Measurements from ENCODE around the gene ATP2A1. TPM values are rescaled to one million over a fixed set of nuclear protein-coding genes. Genes with fewer than 3 reads are reported as not detected.

The ATP2A1 gene
- total RNA-seq, 1 experiment from 2014 or later = 3.0 TPM

DNA sequence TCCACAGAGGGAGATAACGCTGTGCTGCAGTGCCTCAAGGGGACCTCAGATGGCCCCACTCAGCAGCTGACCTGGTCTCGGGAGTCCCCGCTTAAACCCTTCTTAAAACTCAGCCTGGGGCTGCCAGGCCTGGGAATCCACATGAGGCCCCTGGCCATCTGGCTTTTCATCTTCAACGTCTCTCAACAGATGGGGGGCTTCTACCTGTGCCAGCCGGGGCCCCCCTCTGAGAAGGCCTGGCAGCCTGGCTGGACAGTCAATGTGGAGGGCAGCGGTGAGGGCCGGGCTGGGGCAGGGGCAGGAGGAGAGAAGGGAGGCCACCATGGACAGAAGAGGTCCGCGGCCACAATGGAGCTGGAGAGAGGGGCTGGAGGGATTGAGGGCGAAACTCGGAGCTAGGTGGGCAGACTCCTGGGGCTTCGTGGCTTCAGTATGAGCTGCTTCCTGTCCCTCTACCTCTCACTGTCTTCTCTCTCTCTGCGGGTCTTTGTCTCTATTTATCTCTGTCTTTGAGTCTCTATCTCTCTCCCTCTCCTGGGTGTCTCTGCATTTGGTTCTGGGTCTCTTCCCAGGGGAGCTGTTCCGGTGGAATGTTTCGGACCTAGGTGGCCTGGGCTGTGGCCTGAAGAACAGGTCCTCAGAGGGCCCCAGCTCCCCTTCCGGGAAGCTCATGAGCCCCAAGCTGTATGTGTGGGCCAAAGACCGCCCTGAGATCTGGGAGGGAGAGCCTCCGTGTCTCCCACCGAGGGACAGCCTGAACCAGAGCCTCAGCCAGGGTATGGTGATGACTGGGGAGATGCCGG, 54.3 kb downstream of the ATP2A1 start:
- TF ChIP-seq EZH2 (IDR thresholded peaks at IDR 0.05; ENCODE audit: borderline replicate concordance, low read depth, low read length, poor library complexity, severe bottlenecking) = no peak
- TF ChIP-seq, protein P1, sequence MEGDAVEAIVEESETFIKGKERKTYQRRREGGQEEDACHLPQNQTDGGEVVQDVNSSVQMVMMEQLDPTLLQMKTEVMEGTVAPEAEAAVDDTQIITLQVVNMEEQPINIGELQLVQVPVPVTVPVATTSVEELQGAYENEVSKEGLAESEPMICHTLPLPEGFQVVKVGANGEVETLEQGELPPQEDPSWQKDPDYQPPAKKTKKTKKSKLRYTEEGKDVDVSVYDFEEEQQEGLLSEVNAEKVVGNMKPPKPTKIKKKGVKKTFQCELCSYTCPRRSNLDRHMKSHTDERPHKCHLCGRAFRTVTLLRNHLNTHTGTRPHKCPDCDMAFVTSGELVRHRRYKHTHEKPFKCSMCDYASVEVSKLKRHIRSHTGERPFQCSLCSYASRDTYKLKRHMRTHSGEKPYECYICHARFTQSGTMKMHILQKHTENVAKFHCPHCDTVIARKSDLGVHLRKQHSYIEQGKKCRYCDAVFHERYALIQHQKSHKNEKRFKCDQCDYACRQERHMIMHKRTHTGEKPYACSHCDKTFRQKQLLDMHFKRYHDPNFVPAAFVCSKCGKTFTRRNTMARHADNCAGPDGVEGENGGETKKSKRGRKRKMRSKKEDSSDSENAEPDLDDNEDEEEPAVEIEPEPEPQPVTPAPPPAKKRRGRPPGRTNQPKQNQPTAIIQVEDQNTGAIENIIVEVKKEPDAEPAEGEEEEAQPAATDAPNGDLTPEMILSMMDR (conservative IDR thresholded peaks at IDR 0.05; ENCODE audit: low read depth, low read length) = no peak
- Histone ChIP-seq H3K27me3 (replicated peaks; ENCODE audit: insufficient read depth, low read depth, low read length, poor library complexity) (no peaks in the 10 kb centered on the region), H3K4me3 (ENCODE audit: low read depth, low read length, poor library complexity, severe bottlenecking) (no peak overlapping the region), H3K4me1 (ENCODE audit: insufficient read depth, low read length, poor library complexity, severe bottlenecking) (peaks cover 12% of the 10 kb centered on the region), H3K27ac (ENCODE audit: low read depth, low read length, poor library complexity, severe bottlenecking) (no peak overlapping the region), H3K36me3 (ENCODE audit: insufficient read depth, low read length, poor library complexity, severe bottlenecking) (no peaks in the 10 kb centered on the region), H3K9me3 (ENCODE audit: low read depth, low read length, poor library complexity, severe bottlenecking) (no peaks in the 10 kb centered on the region)
- CTCF ChIA-PET = no interaction called here
- DNase-seq (ENCODE audit: low spot score) = no peak
- intact Hi-C loops (cut with micrococcal nuclease; ENCODE audit: unreplicated experiment) = no loop called here
- BruUV-seq (replicated peaks) = no TSS peak
- POLR2A ChIA-PET (ENCODE audit: low non-redundant PET) = no interaction called here

DNA sequence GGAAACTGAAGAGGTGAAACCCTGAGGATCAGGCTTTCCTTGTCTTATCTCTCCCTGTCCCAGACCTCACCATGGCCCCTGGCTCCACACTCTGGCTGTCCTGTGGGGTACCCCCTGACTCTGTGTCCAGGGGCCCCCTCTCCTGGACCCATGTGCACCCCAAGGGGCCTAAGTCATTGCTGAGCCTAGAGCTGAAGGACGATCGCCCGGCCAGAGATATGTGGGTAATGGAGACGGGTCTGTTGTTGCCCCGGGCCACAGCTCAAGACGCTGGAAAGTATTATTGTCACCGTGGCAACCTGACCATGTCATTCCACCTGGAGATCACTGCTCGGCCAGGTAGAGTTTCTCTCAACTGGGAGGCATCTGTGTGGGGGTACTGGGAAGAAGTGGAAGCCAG, 54.9 kb downstream of the ATP2A1 start:
- intact Hi-C loops (cut with micrococcal nuclease; ENCODE audit: unreplicated experiment) = no loop called here
- Histone ChIP-seq H3K4me1 (ENCODE audit: insufficient read depth, low read length, poor library complexity, severe bottlenecking) (peaks cover 12% of the 10 kb centered on the region), H3K27me3 (replicated peaks; ENCODE audit: insufficient read depth, low read depth, low read length, poor library complexity) (no peaks in the 10 kb centered on the region), H3K9me3 (ENCODE audit: low read depth, low read length, poor library complexity, severe bottlenecking) (no peaks in the 10 kb centered on the region), H3K27ac (ENCODE audit: low read depth, low read length, poor library complexity, severe bottlenecking) (no peak overlapping the region), H3K36me3 (ENCODE audit: insufficient read depth, low read length, poor library complexity, severe bottlenecking) (no peaks in the 10 kb centered on the region), H3K4me3 (ENCODE audit: low read depth, low read length, poor library complexity, severe bottlenecking) (no peak overlapping the region)
- TF ChIP-seq, protein P1 (conservative IDR thresholded peaks at IDR 0.05; ENCODE audit: low read depth, low read length) = no peak
- TF ChIP-seq EZH2 (IDR thresholded peaks at IDR 0.05; ENCODE audit: borderline replicate concordance, low read depth, low read length, poor library complexity, severe bottlenecking) = no peak
- DNase-seq (ENCODE audit: low spot score) = no peak
- no TSS peak for BruUV-seq (replicated peaks)
- ChIA-PET CTCF (no interaction called here), POLR2A (ENCODE audit: low non-redundant PET) (no interaction called here)

DNA sequence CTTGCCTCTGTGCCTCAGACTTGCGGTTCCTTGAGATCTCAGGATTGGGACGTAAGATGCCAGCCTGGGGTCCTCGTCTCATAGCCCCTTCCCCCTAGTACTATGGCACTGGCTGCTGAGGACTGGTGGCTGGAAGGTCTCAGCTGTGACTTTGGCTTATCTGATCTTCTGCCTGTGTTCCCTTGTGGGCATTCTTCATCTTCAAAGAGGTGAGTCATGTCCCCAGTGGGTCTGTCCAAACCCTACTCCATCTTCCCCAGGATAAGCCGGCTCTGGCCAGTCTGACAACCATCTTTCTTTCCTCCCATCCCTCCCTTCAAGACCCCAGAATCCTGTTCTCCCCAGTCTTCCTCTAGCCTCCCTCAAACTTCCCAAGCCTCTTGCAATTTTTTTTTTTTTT, 57.1 kb downstream of the ATP2A1 start:
- intact Hi-C loops (cut with micrococcal nuclease; ENCODE audit: unreplicated experiment) = no loop called here
- no peaks in the 10 kb centered on the region for H3K36me3 ChIP-seq (ENCODE audit: insufficient read depth, low read length, poor library complexity, severe bottlenecking)
- H3K9me3 ChIP-seq (ENCODE audit: low read depth, low read length, poor library complexity, severe bottlenecking) = no peaks in the 10 kb centered on the region
- H3K27ac ChIP-seq (ENCODE audit: low read depth, low read length, poor library complexity, severe bottlenecking) = no peak overlapping the region
- BruUV-seq (replicated peaks) = no TSS peak
- CTCF ChIA-PET = no interaction called here
- no peaks in the 10 kb centered on the region for H3K27me3 ChIP-seq (replicated peaks; ENCODE audit: insufficient read depth, low read depth, low read length, poor library complexity)
- H3K4me3 ChIP-seq (ENCODE audit: low read depth, low read length, poor library complexity, severe bottlenecking) = no peak overlapping the region
- DNase-seq (ENCODE audit: low spot score) = no peak
- POLR2A ChIA-PET (ENCODE audit: low non-redundant PET) = no interaction called here
- peaks cover 12% of the 10 kb centered on the region for H3K4me1 ChIP-seq (ENCODE audit: insufficient read depth, low read length, poor library complexity, severe bottlenecking)
- no peak for TF ChIP-seq EZH2 (IDR thresholded peaks at IDR 0.05; ENCODE audit: borderline replicate concordance, low read depth, low read length, poor library complexity, severe bottlenecking)
- TF ChIP-seq, protein P1 (conservative IDR thresholded peaks at IDR 0.05; ENCODE audit: low read depth, low read length) = no peak

Measured in A673 (cell line).